ENCODE measurements around the gene PTK6. TPM values are rescaled to one million over a fixed set of nuclear protein-coding genes. Genes with fewer than 3 reads are reported as not detected.

The PTK6 gene
- total and polyA plus RNA-seq, 2 donors (not counting 1 experiment from before 2014, with no cell fraction given): 0.86 to 2.3 TPM

GRCh38 chr20:63557481-63557891 lies 20.3 kb upstream of the PTK6 start:
- DNase-seq (no peak), ATAC-seq (ENCODE audit: low read depth) (no peak)
- Histone ChIP-seq H3K4me3 (ENCODE audit: control extremely low read depth in 1 of 5, extremely low read depth in 1 of 5, insufficient read depth in 1 of 5, low read depth in 2 of 5, low read length in 4 of 5) (no peak overlapping the region), H3K27me3 (replicated peaks in 1 of 4; ENCODE audit: control extremely low read depth in 1 of 4, control insufficient read depth in 3 of 4, insufficient read depth in 4 of 4, low read length in 3 of 4) (no peaks in the 10 kb centered on the region), H3K36me3 (replicated peaks in 1 of 2; ENCODE audit: control extremely low read depth in 1 of 2, control insufficient read depth in 1 of 2, extremely low read depth in 1 of 2, insufficient read depth in 2 of 2, low read length in 1 of 2) (peaks cover 0 to 30% of the 10 kb centered on the region in 2 experiments), H2AFZ (ENCODE audit: insufficient read depth, low read depth, low read length, poor library complexity, severe bottlenecking) (no peak overlapping the region), H4K20me1 (ENCODE audit: control insufficient read depth, insufficient read depth, low read length, poor library complexity, severe bottlenecking) (peaks cover 34% of the 10 kb centered on the region), H3K79me2 (ENCODE audit: control insufficient read depth, insufficient read depth, low read length) (no peaks in the 10 kb centered on the region), H3K4me2 (replicated peaks; ENCODE audit: low read depth, low read length, poor library complexity, severe bottlenecking) (no peak overlapping the region), H3K27ac (ENCODE audit: low read length in 2 of 2) (no peak overlapping the region), H3K4me1 (ENCODE audit: control insufficient read depth in 2 of 2, insufficient read depth in 2 of 2, low read length in 2 of 2) (peaks cover 23 to 35% of the 10 kb centered on the region in 2 donors), H3K9ac (ENCODE audit: low read length) (no peak overlapping the region), H3K9me3 (ENCODE audit: control extremely low read depth in 1 of 3, control insufficient read depth in 2 of 3, insufficient read depth in 1 of 3, low read length in 2 of 3) (peaks cover 0 to 11% (median 0%) of the 10 kb centered on the region in 3 donors)
- 98% methylated on average over 15 of the region's 19 CpGs for WGBS (ENCODE audit: insufficient coverage)
- POLR2A ChIA-PET: interaction anchor here (0.5 kb wide), 1 partner anchor 8 kb away, joined by 4 read pairs; no protein-coding TSS in a partner anchor
- intact Hi-C loops (cut with micrococcal nuclease): no loop called here
- no peak overlapping the region for H3K4me3 Mint-ChIP-seq
- no peak overlapping the region for H3K27ac Mint-ChIP-seq
- CTCF ChIA-PET: interaction anchor here (1.0 to 1.2 kb wide), 3 partner anchors 9 to 19 kb away, joined by 3 read pairs; no protein-coding TSS in a partner anchor
- H3K9me3 Mint-ChIP-seq (ENCODE audit: insufficient read depth): no peaks in the 10 kb centered on the region
- H3K27me3 Mint-ChIP-seq: no peaks in the 10 kb centered on the region
- H3K4me1 Mint-ChIP-seq: peaks cover 26% of the 10 kb centered on the region
- TF ChIP-seq CTCF (IDR thresholded peaks at IDR 0.05) (no peak), EZH2 (IDR thresholded peaks at IDR 0.05; ENCODE audit: borderline replicate concordance, insufficient read depth, low read depth, low read length, poor library complexity, severe bottlenecking) (no peak)

GRCh38 chr20:63556873-63557478 lies 19.8 kb upstream of the PTK6 start:
- Histone ChIP-seq H3K27me3 (replicated peaks in 1 of 4; ENCODE audit: control extremely low read depth in 1 of 4, control insufficient read depth in 3 of 4, insufficient read depth in 4 of 4, low read length in 3 of 4) (no peaks in the 10 kb centered on the region), H3K27ac (ENCODE audit: low read length in 2 of 2) (no peak overlapping the region), H3K9me3 (ENCODE audit: control extremely low read depth in 1 of 3, control insufficient read depth in 2 of 3, insufficient read depth in 1 of 3, low read length in 2 of 3) (peaks cover 0 to 11% (median 0%) of the 10 kb centered on the region in 3 donors), H3K4me1 (ENCODE audit: control insufficient read depth in 2 of 2, insufficient read depth in 2 of 2, low read length in 2 of 2) (peaks cover 28 to 36% of the 10 kb centered on the region in 2 donors), H3K4me2 (replicated peaks; ENCODE audit: low read depth, low read length, poor library complexity, severe bottlenecking) (no peak overlapping the region), H3K4me3 (ENCODE audit: control extremely low read depth in 1 of 5, extremely low read depth in 1 of 5, insufficient read depth in 1 of 5, low read depth in 2 of 5, low read length in 4 of 5) (no peak overlapping the region), H3K79me2 (ENCODE audit: control insufficient read depth, insufficient read depth, low read length) (no peaks in the 10 kb centered on the region), H3K36me3 (replicated peaks in 1 of 2; ENCODE audit: control extremely low read depth in 1 of 2, control insufficient read depth in 1 of 2, extremely low read depth in 1 of 2, insufficient read depth in 2 of 2, low read length in 1 of 2) (peaks cover 0 to 25% of the 10 kb centered on the region in 2 experiments), H4K20me1 (ENCODE audit: control insufficient read depth, insufficient read depth, low read length, poor library complexity, severe bottlenecking) (peaks cover 29% of the 10 kb centered on the region), H3K9ac (ENCODE audit: low read length) (no peak overlapping the region), H2AFZ (ENCODE audit: insufficient read depth, low read depth, low read length, poor library complexity, severe bottlenecking) (no peak overlapping the region)
- Mint-ChIP-seq H3K27ac (no peak overlapping the region), H3K27me3 (no peaks in the 10 kb centered on the region), H3K4me1 (peaks cover 31% of the 10 kb centered on the region), H3K4me3 (no peak overlapping the region), H3K9me3 (ENCODE audit: insufficient read depth) (no peaks in the 10 kb centered on the region)
- WGBS (ENCODE audit: insufficient coverage): 88% methylated on average over 21 of the region's 23 CpGs
- ChIA-PET CTCF (interaction anchor here (1.0 to 1.2 kb wide), 3 partner anchors 10 to 19 kb away, joined by 3 read pairs; no protein-coding TSS in a partner anchor), POLR2A (no interaction called here)
- no peak for TF ChIP-seq CTCF (IDR thresholded peaks at IDR 0.05)
- no peak for TF ChIP-seq EZH2 (IDR thresholded peaks at IDR 0.05; ENCODE audit: borderline replicate concordance, insufficient read depth, low read depth, low read length, poor library complexity, severe bottlenecking)
- intact Hi-C loops (cut with micrococcal nuclease): no loop called here
- no peak for ATAC-seq (ENCODE audit: low read depth)
- no peak for DNase-seq
